Type B pancreatic cell (in vitro differentiated cells): Measurements from ENCODE around the gene ATP5ME. TPM values are rescaled to one million over a fixed set of nuclear protein-coding genes. Genes with fewer than 3 reads are reported as not detected.
A peak's percentile ranks its signal among the peaks of the same experiment; 100 is the strongest.
"Not testable (repeated sequence)": the region's sequence is repeated elsewhere in the genome, so short reads cannot be mapped to it uniquely, and the experiment has no call there.

ENCODE experiments used
- DNase-seq: peaks from one replicate; pipeline ENCODE4 v3.0.0; 2021; ENCODE audit warnings: mixed read lengths; ENCODE audit not compliant: unreplicated experiment; ENCODE audit errors: extremely low spot score
- H3K27ac Mint-ChIP-seq: 2 replicates; pipeline ENCODE4 v1.8.0; 2021; ENCODE audit warnings: mild to moderate bottlenecking, mixed read lengths
- H3K27me3 Mint-ChIP-seq: 2 replicates; pipeline ENCODE4 v1.8.0; 2021; ENCODE audit warnings: mixed read lengths
- H3K36me3 Mint-ChIP-seq: 2 replicates; pipeline ENCODE4 v1.8.0; 2021; ENCODE audit warnings: mixed read lengths
- H3K4me1 Mint-ChIP-seq: one replicate; pipeline ENCODE4 v1.8.0; 2021; ENCODE audit warnings: mixed read lengths; ENCODE audit not compliant: unreplicated experiment
- H3K4me3 Mint-ChIP-seq: 2 replicates; pipeline ENCODE4 v1.8.0; 2021; ENCODE audit warnings: mild to moderate bottlenecking, mixed read lengths
- H3K9me3 Mint-ChIP-seq: 2 replicates; pipeline ENCODE4 v1.8.0; 2021; ENCODE audit warnings: mixed read lengths
- total RNA-seq: library from RNA; stranded (reverse); gene quantifications from 2 replicates; pipeline ENCODE4 v1.2.1, GENCODE V29; 2021; ENCODE audit warnings: low replicate concordance
- TF ChIP-seq, protein P1 (sequence below): fragments of 200-600 bp; sonication (generic); conservative IDR thresholded peaks from 2 replicates; pipeline ENCODE4 v1.5.0; 2021; ENCODE audit warnings: antibody characterized with exemption, mild to moderate bottlenecking

The ATP5ME gene
- total RNA-seq, 1 donor from 2014 or later, result 285 TPM

DNA sequence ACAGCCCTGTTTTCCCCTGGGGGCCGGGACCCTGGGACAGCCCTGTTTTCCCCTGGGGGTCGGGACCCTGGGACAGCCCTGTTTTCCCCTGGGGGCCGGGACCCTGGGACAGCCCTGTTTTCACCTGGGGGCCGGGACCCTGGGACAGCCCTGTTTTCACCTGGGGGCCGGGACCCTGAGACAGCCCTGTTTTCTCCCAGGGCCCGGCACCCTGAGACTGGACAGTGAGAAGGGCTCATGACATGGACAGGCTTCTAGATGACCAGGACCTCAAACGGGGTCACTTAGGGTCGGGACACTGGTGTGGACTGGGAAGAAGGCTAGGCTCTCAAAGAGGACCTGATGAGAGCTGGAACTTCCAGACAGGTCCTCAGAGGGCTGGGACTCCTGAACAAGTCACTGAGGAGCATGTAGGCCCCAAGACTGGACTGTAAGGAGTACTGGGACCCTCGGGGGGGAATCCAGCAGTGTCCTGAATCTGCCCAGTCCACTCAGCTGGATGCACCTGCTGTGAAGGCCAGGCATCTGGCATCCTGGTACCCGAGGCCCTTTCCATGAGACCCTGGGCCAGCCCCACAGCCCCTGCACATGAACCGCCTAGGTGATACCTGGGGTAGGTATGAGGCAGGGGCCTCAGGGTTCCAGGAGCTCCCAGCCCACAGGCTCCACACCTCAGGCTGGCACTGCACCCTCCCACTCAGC lies 34.0 kb upstream of the ATP5ME start:
- no peak overlapping the region for H3K4me3 Mint-ChIP-seq

DNA sequence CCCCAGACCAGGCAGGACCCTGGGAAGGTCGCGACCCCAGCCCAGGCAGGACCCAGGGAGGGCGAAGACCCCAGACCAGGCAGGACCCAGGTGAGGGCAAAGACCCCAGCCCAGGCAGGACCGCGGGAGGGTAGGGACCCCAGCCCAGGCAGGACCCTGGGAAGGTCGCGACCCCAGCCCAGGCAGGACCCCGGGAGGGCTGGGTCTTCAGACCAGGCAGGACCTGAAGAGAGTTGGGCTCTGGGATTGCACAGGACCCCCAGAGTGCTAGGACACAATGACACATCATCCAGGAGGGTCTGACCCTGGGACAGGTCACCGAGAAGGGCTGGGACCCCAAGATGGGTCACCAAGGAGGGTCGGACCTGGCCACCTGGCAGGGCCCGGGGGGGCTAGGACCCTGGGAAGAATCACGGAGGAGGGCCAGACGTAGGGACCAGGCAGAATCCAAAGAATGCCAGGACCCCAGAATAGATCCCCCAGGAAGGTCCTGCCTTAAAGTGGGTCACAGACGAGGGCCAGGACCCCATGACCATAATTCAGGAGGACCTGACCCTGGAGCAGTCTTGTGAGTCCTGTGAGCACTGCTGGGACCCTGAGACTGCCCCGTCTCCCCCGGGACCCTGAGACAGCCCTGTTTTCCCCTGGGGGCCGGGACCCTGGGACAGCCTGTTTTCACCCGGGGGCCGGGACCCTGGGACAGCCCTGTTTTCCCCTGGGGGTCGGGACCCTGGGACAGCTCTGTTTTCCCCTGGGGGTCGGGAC lies 32.9 kb upstream of the ATP5ME start:
- Mint-ChIP-seq H3K9me3 (no peaks in the 10 kb centered on the region), H3K27ac (no peak overlapping the region), H3K4me3 (peak overlapping the region; percentile 67), H3K36me3 (peaks cover 22% of the 10 kb centered on the region), H3K4me1 (peaks cover 19% of the 10 kb centered on the region), H3K27me3 (peaks cover 4% of the 10 kb centered on the region)
- TF ChIP-seq, protein P1, sequence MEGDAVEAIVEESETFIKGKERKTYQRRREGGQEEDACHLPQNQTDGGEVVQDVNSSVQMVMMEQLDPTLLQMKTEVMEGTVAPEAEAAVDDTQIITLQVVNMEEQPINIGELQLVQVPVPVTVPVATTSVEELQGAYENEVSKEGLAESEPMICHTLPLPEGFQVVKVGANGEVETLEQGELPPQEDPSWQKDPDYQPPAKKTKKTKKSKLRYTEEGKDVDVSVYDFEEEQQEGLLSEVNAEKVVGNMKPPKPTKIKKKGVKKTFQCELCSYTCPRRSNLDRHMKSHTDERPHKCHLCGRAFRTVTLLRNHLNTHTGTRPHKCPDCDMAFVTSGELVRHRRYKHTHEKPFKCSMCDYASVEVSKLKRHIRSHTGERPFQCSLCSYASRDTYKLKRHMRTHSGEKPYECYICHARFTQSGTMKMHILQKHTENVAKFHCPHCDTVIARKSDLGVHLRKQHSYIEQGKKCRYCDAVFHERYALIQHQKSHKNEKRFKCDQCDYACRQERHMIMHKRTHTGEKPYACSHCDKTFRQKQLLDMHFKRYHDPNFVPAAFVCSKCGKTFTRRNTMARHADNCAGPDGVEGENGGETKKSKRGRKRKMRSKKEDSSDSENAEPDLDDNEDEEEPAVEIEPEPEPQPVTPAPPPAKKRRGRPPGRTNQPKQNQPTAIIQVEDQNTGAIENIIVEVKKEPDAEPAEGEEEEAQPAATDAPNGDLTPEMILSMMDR, result no peak
- no peak for DNase-seq

More for the DNA sequence above, 34.0 kb upstream of the ATP5ME start:
- Mint-ChIP-seq H3K9me3 (no peaks in the 10 kb centered on the region), H3K27me3 (no peaks in the 10 kb centered on the region), H3K36me3 (peaks cover 22% of the 10 kb centered on the region), H3K4me1 (peaks cover 19% of the 10 kb centered on the region), H3K27ac (no peak overlapping the region)
- TF ChIP-seq, protein P1, result no peak
- no peak for DNase-seq

- Mint-ChIP-seq H3K4me3 (peak overlapping the region; percentile 25), H3K36me3 (peaks cover 22% of the 10 kb centered on the region), H3K4me1 (peaks cover 19% of the 10 kb centered on the region)
- not testable (repeated sequence) for H3K27me3 Mint-ChIP-seq, H3K9me3 Mint-ChIP-seq, H3K27ac Mint-ChIP-seq, DNase-seq
Measured at GRCh38 chr4:706083-706633, 32.1 kb upstream of the ATP5ME start.

- peaks cover 17% of the 10 kb centered on the region for H3K36me3 Mint-ChIP-seq
- peak within 1 kb of the TSS; percentile 48 for H3K27ac Mint-ChIP-seq
- H3K4me1 Mint-ChIP-seq, result peaks cover 16% of the 10 kb centered on the region
- DNase-seq, result peak; percentile 99
- peaks cover 5% of the 10 kb centered on the region for H3K27me3 Mint-ChIP-seq
- H3K9me3 Mint-ChIP-seq, result no peaks in the 10 kb centered on the region
- H3K4me3 Mint-ChIP-seq, result peak within 1 kb of the TSS; percentile 82
- TF ChIP-seq, protein P1, result no peak
Measured at GRCh38 chr4:705278-706082, 31.4 kb upstream of the ATP5ME start, which contains the start of gene PCGF3. Gene PCGF3 (plus strand): TSS chr4:705832. CDS start chr4:733681, 27,849 bp downstream.

DNA sequence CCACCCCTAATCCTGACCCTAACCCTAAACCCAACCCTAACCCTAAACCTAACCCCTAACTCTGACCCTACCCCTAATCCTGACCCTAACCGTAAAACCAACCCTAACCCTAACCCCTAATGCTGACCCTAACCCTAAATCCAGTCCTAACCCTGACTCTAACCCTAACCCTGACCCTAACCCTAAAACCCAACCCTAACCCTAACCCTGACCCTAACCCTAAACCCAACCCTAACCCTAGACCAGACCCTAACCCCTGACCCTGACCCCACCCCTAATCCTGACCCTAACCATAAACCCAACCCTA lies 30.8 kb upstream of the ATP5ME start:
- Mint-ChIP-seq H3K9me3 (no peaks in the 10 kb centered on the region), H3K27ac (no peak overlapping the region), H3K4me1 (peaks cover 12% of the 10 kb centered on the region), H3K36me3 (peaks cover 13% of the 10 kb centered on the region), H3K27me3 (peaks cover 5% of the 10 kb centered on the region), H3K4me3 (no peak overlapping the region)
- DNase-seq, result no peak
- TF ChIP-seq, protein P1, result no peak
